ENCODE data around the gene NDUFAF4. TPM values are rescaled to one million over a fixed set of nuclear protein-coding genes. Genes with fewer than 3 reads are reported as not detected.

NDUFAF4 gene
- total and polyA plus RNA-seq, 10 of the 15 experiments (the other 5 are each of a cell fraction or from before 2014, with no cell fraction given) = 26.9 to 188 (median 76.9) TPM

GRCh38 chr6:96900873-96901272 is 3.2 kb upstream of the NDUFAF4 start (continued):
- no peak for TF ChIP-seq BHLHE40 (IDR thresholded peaks at IDR 0.05; ENCODE audit: borderline replicate concordance in 1 of 2, low read depth in 2 of 2, low read length in 1 of 2)
- TF ChIP-seq PAX5 (IDR thresholded peaks at IDR 0.05; ENCODE audit: borderline replicate concordance, low read depth, low read length) = no peak
- no peak for TF ChIP-seq NR2C2 (IDR thresholded peaks at IDR 0.05; ENCODE audit: borderline replicate concordance, control insufficient read depth, insufficient read length, low read depth)
- TF ChIP-seq RUNX3 (IDR thresholded peaks at IDR 0.05; ENCODE audit: low read length) = no peak
- TF ChIP-seq SIN3A (IDR thresholded peaks at IDR 0.05; ENCODE audit: low read depth, low read length) = no peak
- TF ChIP-seq CEBPZ (IDR thresholded peaks at IDR 0.05; ENCODE audit: low read depth, low read length) = no peak

- CTCF ChIA-PET = interaction anchor here (0.9 to 4.8 kb wide), 19 partner anchors 8 to 273 kb away, joined by 3 to 82 read pairs (median 5); no protein-coding TSS in a partner anchor
- intact Hi-C loops (cut with micrococcal nuclease; ENCODE audit: unreplicated experiment) (loop anchor here (1.0 to 5.0 kb wide), 5 partner anchors 155 to 1322 kb away; partner anchors contain the start of gene MANEA), in situ Hi-C loops (cut with MboI) (loop anchor here (5.0 to 10.0 kb wide), 3 partner anchors 158 to 375 kb away; partner anchors contain the start of gene UFL1)
- 92% methylated on average over 2 of the region's 2 CpGs for WGBS (ENCODE audit: insufficient coverage, insufficient replicate concordance, low lambda C conversion rate, missing lambda C conversion rate)
- Histone ChIP-seq H3K27me3 (replicated peaks in 1 of 2; ENCODE audit: control insufficient read depth in 2 of 2, insufficient read depth in 2 of 2, low read length in 1 of 2) (no peaks in the 10 kb centered on the region), H3K9me3 (replicated peaks; ENCODE audit: control insufficient read depth, insufficient read depth, low read length) (no peaks in the 10 kb centered on the region), H2AFZ (ENCODE audit: control insufficient read depth, low read depth, low read length) (no peak overlapping the region), H3K27ac (ENCODE audit: control insufficient read depth, insufficient read depth) (no peak overlapping the region), H3K4me3 (no peak overlapping the region), H3K4me1 (ENCODE audit: control insufficient read depth, insufficient read depth, low read length) (no peaks in the 10 kb centered on the region), H3K36me3 (ENCODE audit: control insufficient read depth in 2 of 2, insufficient read depth in 2 of 2, low read length in 1 of 2) (no peaks in the 10 kb centered on the region), H4K20me1 (ENCODE audit: control insufficient read depth, insufficient read depth) (no peaks in the 10 kb centered on the region), H3K79me2 (ENCODE audit: control insufficient read depth, insufficient read depth, low read length) (peaks cover 29% of the 10 kb centered on the region), H3K9ac (ENCODE audit: control insufficient read depth, insufficient read depth, low read length) (no peak overlapping the region), H3K4me2 (ENCODE audit: control insufficient read depth, insufficient read depth) (no peak overlapping the region)
- no peak for FAIRE-seq
- SMC1A ChIA-PET (ENCODE audit: uncharacterized antibody, unreplicated experiment) = interaction anchor here (0.8 to 4.8 kb wide), 18 partner anchors 7 to 290 kb away, joined by 3 to 56 read pairs (median 4); partner anchors contain the start of gene KLHL32
- ATAC-seq = no peak
- BruUV-seq (replicated peaks) = no TSS peak
- POLR2A ChIA-PET = no interaction called here
- DNase-seq (ENCODE audit: low read depth, low spot score) = no peak
- RAD21 ChIA-PET (ENCODE audit: unreplicated experiment) = interaction anchor here (0.6 to 3.3 kb wide), 16 partner anchors 13 to 283 kb away, joined by 3 to 43 read pairs (median 4); no protein-coding TSS in a partner anchor
- TF ChIP-seq ZNF207 (IDR thresholded peaks at IDR 0.05; ENCODE audit: borderline replicate concordance) (no peak), CBX5 (IDR thresholded peaks at IDR 0.05; ENCODE audit: low read depth) (no peak), RAD51 (IDR thresholded peaks at IDR 0.05) (no peak), MEF2A (IDR thresholded peaks at IDR 0.05; ENCODE audit: insufficient read depth, low read depth, low read length) (no peak), BCL11A (IDR thresholded peaks at IDR 0.05; ENCODE audit: low read depth, low read length) (no peak), LARP7 (IDR thresholded peaks at IDR 0.05) (no peak), ETV6 (conservative IDR thresholded peaks at IDR 0.05 in 1 of 2, IDR thresholded peaks at IDR 0.05 in 1 of 2; ENCODE audit: borderline replicate concordance in 1 of 2, low read depth in 1 of 2) (no peak), PBX3 (IDR thresholded peaks at IDR 0.05; ENCODE audit: insufficient replicate concordance, low read depth, low read length) (no peak)
Observed at GRCh38 chr6:96899451-96899998, 1.8 kb upstream of the NDUFAF4 start.

Measured in GM12878 (cell line).